Stimulated activated CD4-positive, alpha-beta T cell treated with anti-CD3 and anti-CD28 coated beads, Interleukin-15, amount 100 ng/mL, for 24 hours (primary cell): ENCODE data around the gene NSMF.

ENCODE experiments used
- DNase-seq: peaks from one replicate; pipeline ENCODE4 v3.0.0-alpha.2; 2020

Gene NSMF

GRCh38 chr9:137444106-137444790 is 14.9 kb downstream of the NSMF start:
- no peak for DNase-seq

GRCh38 chr9:137441935-137442321 is 17.2 kb downstream of the NSMF start:
- no peak for DNase-seq

- DNase-seq, result no peak
Measured at GRCh38 chr9:137441289-137441934, 17.7 kb downstream of the NSMF start, which contains the start of gene ENTPD8. Gene ENTPD8 (minus strand): TSS chr9:137441357. CDS start chr9:137438285, 3,072 bp downstream.

GRCh38 chr9:137439158-137439714 is 19.9 kb downstream of the NSMF start:
- DNase-seq, result no peak

GRCh38 chr9:137438591-137439157 is 20.5 kb downstream of the NSMF start:
- no peak for DNase-seq

GRCh38 chr9:137437691-137438590 is 21.2 kb downstream of the NSMF start:
- DNase-seq, result no peak

GRCh38 chr9:137436761-137437600 is 22.2 kb downstream of the NSMF start:
- no peak for DNase-seq

- DNase-seq, result no peak
Measured at GRCh38 chr9:137435980-137436760, 23.0 kb downstream of the NSMF start.

- no peak for DNase-seq
Measured at GRCh38 chr9:137435381-137435891, 23.7 kb downstream of the NSMF start.

GRCh38 chr9:137434498-137435380 is 24.4 kb downstream of the NSMF start:
- no peak for DNase-seq

- no peak for DNase-seq
Measured at GRCh38 chr9:137433916-137434431, 25.2 kb downstream of the NSMF start.

GRCh38 chr9:137433349-137433915 is 25.7 kb downstream of the NSMF start:
- no peak for DNase-seq

GRCh38 chr9:137432687-137433348 is 26.3 kb downstream of the NSMF start:
- DNase-seq, result no peak

GRCh38 chr9:137431416-137431931 is 27.7 kb downstream of the NSMF start:
- DNase-seq, result no peak

- DNase-seq, result no peak
Measured at GRCh38 chr9:137430723-137431415, 28.3 kb downstream of the NSMF start.

GRCh38 chr9:137429974-137430722 is 29.0 kb downstream of the NSMF start:
- no peak for DNase-seq

- DNase-seq, result no peak
Measured at GRCh38 chr9:137429546-137429890, 29.6 kb downstream of the NSMF start.
